Skin of body (tissue), 2 donors: ENCODE results near the gene PIERCE2. TPM values are rescaled to one million over a fixed set of nuclear protein-coding genes. Genes with fewer than 3 reads are reported as not detected.
"Not testable (repeated sequence)": the region's sequence is repeated elsewhere in the genome, so short reads cannot be mapped to it uniquely, and the experiment has no call there.

Experiments used
- DNase-seq: peaks from one replicate; lab custom pipeline; 2025; lab: John Stamatoyannopoulos, UW
- total RNA-seq: library from RNA; depleted of rRNA; stranded (reverse); fragments of >200 nt; gene quantifications from one replicate; pipeline ENCODE4 v1.2.3, GENCODE V29; 2014

Gene PIERCE2
- total RNA-seq, 1 donor from 2014 or later: 1.5 TPM

DNA sequence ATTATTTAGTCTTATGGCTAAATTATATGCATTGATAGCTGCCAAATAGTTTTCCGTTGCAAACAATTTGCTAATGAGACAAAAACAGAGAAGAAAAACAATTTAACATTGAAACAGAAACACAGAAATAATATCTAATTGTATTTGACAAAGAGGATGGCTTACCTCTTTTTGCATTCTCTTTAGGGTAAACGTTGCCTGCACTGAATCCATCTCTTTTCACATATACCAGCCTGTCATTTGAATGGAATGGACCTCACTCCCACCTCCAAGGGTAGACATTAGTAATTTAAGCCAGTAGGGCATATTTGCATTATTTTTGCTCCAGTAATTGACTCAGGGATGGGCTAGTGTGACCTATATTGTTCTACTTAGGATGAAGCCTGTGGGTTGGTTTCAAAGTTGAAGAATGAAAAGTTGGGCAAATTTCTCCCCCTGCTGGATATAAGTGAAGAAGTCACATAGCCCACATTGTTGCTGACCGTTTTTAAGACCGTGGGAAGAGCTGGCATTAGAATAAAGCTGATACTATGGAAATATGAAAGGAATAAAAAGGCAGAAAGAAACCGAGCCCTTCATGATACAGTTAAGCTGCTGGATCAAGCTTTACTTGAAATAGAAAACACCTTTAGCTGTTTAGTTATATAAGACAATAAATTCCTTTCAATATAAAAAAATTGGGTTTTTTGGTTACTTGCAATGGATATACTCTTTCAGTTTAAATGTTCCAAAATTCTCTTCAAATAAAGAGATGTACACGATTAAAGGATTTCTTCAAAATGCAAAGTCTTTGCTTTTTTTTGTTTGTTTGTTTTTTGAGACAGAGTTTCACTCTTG, 26.9 kb downstream of the PIERCE2 start:
- no peak for DNase-seq

DNA sequence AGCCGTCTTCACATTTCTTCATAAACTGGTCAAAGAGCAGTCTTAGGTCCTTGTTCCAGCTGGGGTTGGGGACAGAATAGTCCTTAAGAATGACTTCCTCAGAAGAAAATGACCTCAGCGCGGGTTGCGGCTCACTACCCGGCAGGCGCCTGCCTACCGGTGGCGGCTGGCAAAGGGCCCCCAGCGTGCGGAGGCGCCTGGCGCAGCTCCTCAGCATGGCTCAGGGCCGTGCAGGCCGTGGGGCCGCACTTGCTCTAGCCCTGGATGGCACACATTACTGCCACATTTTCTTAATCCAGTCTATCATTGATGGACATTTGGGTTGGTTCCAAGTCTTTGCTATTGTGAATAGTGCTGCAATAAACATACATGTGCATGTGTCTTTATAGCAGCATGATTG, 34.8 kb downstream of the PIERCE2 start:
- not testable (repeated sequence) for DNase-seq

DNA sequence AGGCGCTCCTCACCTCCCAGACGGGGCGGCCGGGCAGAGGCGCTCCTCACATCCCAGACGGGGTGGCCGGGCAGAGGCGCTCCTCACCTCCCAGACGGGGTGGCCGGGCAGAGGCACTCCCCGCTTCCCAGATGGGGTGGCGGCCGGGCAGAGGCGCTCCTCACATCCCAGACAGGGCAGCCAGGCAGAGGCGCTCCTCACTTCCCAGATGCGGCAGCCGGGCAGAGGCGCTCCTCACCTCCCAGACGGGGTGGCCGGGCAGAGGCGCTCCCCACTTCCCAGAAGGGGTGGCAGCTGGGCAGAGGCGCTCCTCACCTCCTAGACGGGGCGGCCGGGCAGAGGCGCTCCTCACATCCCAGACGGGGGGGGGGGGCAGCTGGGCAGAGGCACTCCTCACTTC, 37.6 kb downstream of the PIERCE2 start:
- DNase-seq: not testable (repeated sequence)

DNA sequence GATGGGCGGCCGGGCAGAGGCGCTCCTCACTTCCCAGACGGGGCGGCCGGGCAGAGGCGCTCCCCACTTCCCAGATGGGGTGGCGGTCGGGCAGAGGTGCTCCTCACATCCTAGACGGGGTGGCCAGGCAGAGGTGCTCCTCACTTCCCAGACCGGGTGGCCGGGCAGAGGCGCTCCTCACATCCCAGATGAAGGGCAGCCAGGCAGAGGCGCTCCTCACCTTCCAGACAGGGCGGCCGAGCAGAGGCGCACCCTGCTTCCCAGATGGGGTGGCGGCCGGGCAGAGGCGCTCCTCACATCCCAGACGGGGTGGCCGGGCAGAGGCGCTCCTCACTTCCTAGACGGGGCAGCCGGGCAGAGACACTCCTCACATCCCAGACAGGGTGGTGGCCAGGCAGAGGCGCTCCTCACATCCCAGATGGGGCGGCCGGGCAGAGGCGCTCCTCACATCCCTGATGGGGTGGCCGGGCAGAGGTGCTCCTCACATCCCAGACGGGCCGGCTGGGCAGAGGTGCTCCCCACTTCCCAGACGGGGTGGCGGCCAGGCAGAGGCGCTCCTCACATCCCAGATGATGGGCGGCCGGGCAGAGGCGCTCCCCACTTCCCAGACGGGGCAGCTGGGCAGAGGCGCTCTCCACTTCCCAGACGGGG, 38.2 kb downstream of the PIERCE2 start:
- DNase-seq: not testable (repeated sequence)

DNA sequence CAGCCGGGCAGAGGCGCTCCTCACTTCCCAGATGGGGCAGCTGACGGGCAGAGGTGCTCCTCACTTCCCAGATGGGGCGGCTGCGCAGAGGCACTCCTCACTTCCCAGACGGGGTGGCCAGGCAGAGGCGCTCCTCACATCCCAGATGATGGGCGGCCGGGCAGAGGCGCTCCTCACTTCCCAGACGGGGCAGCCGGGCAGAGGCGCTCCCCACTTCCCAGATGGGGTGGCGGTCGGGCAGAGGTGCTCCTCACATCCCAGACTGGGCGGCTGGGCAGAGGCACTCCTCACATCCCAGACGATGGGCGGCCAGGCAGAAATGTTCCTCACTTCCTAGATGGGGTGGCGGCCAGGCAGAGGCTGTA, 38.7 kb downstream of the PIERCE2 start:
- DNase-seq: not testable (repeated sequence)

DNA sequence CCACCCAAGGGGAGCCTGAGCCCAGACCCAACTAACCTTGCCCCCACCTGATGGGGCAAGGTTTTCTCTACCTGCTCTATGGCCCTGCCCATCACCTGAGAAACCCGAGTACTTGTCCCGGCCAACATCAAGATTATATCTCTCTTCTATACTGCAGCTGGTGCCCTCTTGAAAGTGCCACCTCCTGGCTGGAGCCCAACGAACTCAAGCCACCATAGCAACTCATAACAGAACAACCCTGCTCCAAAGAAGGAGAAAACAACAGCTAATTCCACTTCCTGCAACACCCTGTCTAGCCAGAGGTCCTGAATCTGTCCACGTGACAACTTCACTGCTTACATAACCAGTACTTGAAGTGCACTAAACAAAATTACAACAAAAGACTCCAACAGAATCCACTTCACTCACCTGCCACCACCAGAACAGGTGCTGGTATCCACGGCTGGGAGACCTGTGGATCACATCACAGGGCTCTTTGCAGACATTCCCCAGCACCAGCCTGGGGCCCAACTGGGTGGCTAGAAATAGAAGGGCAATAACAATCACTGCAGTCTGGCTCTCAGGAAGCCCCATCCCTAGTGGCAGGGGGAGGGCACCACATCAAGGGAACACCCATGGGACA, 49.2 kb downstream of the PIERCE2 start:
- no peak for DNase-seq

DNA sequence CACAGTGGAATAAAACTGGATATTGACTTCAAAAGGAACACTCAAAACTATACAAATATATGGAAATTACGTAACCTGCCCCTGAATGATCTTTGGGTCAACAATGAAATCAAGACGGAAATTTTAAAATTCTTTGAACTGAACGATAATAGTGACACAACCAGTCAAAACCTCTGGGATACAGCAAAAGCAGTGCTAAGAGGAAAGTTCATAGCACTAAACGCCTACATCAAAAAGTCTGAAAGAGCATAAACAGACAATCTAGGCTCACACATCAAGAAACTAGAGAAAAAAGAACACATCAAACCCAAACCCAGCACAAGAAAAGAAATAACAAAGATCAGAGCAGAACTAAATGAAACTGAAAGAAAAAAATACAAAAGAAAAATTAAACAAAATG, 53.2 kb downstream of the PIERCE2 start:
- DNase-seq: no peak

DNA sequence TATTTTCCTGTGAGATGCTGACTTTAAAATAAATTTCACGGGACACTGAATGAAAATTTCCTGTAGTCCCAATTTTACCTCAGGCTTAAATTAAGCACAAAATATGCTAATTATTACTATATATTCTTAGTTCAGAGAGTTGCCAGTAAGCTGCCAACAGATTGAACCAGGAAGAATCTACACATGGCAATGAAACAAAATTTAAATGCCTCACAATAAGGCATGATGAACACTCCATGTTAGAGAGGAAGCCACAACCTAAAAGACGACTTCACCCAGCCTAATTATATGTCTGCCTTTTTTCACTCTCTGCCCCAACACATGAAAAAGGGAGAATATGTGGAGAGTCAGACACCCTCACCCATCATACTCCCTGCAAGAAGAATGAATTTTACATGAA, 60.0 kb downstream of the PIERCE2 start:
- no peak for DNase-seq

Other genes starting within 250 kb of the PIERCE2 start
- 82.2 TPM for gene RSL24D1, start 211.6 kb upstream of the PIERCE2 start, total RNA-seq
- gene RAB27A, start 118.7 kb upstream of the PIERCE2 start, total RNA-seq: 14.0 TPM
- 8.0 TPM for gene PIGBOS1, start 89.4 kb upstream of the PIERCE2 start, total RNA-seq
- gene PIGB, start 89.3 kb upstream of the PIERCE2 start, total RNA-seq: 8.4 TPM
- gene CCPG1, start 136 bp upstream of the PIERCE2 start, total RNA-seq: 26.9 TPM
- 2.4 TPM for gene DNAAF4, start 99.7 kb downstream of the PIERCE2 start, total RNA-seq
- 11.3 TPM for gene PYGO1, start 179.8 kb downstream of the PIERCE2 start, total RNA-seq